Measurements from ENCODE around the gene SART3. TPM values are rescaled to one million over a fixed set of nuclear protein-coding genes. Genes with fewer than 3 reads are reported as not detected.

Gene SART3
- total RNA-seq, 1 donor from 2014 or later, result 68.0 TPM

- no peak overlapping the region for H3K4me3 ChIP-seq (ENCODE audit: low read depth, low read length)
- no peak for TF ChIP-seq CTCF (conservative IDR thresholded peaks at IDR 0.05; ENCODE audit: low read depth, low read length)
- no peak for DNase-seq (ENCODE audit: low read depth)
Observed at GRCh38 chr12:108530161-108530560, 30.8 kb downstream of the SART3 start.

DNA sequence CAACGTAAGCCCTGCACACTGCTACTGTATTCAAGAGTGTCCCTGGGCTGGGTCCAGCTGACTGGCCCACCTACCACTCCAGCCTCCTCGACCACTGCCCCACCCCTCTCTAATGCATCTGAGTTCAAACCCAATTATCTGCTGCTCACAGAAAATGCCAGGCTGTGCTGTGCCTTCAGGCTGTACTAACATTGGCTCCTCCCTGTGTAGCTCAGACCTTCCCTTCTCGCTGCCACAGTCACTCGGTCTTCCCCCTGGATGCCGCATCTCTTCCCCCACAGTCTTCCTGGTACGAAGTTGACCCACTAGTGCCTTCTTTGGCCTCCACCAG lies 33.8 kb downstream of the SART3 start:
- no peak overlapping the region for H3K4me3 ChIP-seq (ENCODE audit: low read depth, low read length)
- TF ChIP-seq CTCF (conservative IDR thresholded peaks at IDR 0.05; ENCODE audit: low read depth, low read length), result no peak
- DNase-seq (ENCODE audit: low read depth), result no peak

DNA sequence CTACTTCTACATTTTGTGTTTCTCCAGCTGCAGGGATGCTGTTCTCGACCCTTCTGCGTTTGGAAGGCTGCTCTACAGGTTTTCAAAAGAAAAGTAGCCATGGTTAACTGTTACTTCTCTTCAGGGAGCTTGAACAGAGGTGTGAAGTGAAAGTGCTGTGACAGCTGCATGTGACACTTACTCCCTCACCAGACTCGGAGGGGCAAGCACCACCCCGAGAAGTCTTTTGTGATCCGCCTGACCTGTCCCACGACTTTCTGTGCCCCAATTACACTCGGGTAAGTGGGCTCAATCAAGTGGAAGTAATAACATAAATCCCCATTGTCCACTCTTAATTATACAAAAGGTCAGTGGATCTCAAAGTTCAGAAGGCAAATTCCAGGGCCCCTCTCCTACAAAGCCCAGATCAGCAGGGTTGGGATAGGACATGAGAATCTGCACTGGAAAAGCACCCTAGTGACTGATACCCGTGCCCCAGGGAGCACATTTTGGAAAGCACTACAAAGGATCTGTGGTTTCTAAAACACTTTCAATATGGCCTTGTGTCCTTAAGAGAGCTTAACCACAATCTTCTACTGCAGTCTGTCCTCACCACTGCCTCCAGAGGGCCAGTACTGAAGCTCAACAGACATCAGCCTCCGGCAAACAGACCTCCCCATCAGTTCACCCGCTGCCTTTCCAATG lies 34.3 kb downstream of the SART3 start:
- DNase-seq (ENCODE audit: low read depth), result no peak
- TF ChIP-seq CTCF (conservative IDR thresholded peaks at IDR 0.05; ENCODE audit: low read depth, low read length), result no peak
- H3K4me3 ChIP-seq (ENCODE audit: low read depth, low read length), result no peak overlapping the region

- DNase-seq (ENCODE audit: low read depth), result peak; percentile 94
- TF ChIP-seq CTCF (conservative IDR thresholded peaks at IDR 0.05; ENCODE audit: low read depth, low read length), result no peak
- H3K4me3 ChIP-seq (ENCODE audit: low read depth, low read length), result no peak overlapping the region
Observed at GRCh38 chr12:108525681-108526080, 35.3 kb downstream of the SART3 start.

- no peak overlapping the region for H3K4me3 ChIP-seq (ENCODE audit: low read depth, low read length)
- TF ChIP-seq CTCF (conservative IDR thresholded peaks at IDR 0.05; ENCODE audit: low read depth, low read length), result no peak
- no peak for DNase-seq (ENCODE audit: low read depth)
Observed at GRCh38 chr12:108523365-108523764, 37.6 kb downstream of the SART3 start.

GRCh38 chr12:108519558-108519957 lies 41.4 kb downstream of the SART3 start:
- TF ChIP-seq CTCF (conservative IDR thresholded peaks at IDR 0.05; ENCODE audit: low read depth, low read length), result no peak
- no peak for DNase-seq (ENCODE audit: low read depth)
- no peak overlapping the region for H3K4me3 ChIP-seq (ENCODE audit: low read depth, low read length)
